SK-N-SH treated with all-trans-retinoic acid at 6 μM for 48 hours (cell line): ENCODE data around the gene PHACTR2.

Experiments used
- ATAC-seq: fragments of 200-7000 bp; cut with Tn5 transposase; 3 replicates; pipeline ENCODE4 v1.9.1; 2020; ENCODE audit warnings: mild to moderate bottlenecking, moderate library complexity
- ARNTL ChIP-seq: fragments of 450-650 bp; formaldehyde crosslinking; IDR thresholded peaks from 2 replicates; pipeline ENCODE4 v1.5.0; 2020; ENCODE audit warnings: low read depth, mild to moderate bottlenecking, moderate library complexity, borderline replicate concordance
- BACH2 ChIP-seq: fragments of 250-450 bp; sonication (Bioruptor Pico); IDR thresholded peaks from 2 replicates; pipeline ENCODE4 v1.9.0; 2021; ENCODE audit warnings: mild to moderate bottlenecking, borderline replicate concordance
- CREB5 ChIP-seq: fragments of 250-450 bp; sonication (Bioruptor Pico); IDR thresholded peaks from 2 replicates; pipeline ENCODE4 v1.5.1; 2020; ENCODE audit warnings: low read depth, mild to moderate bottlenecking, moderate library complexity
- CSDC2 ChIP-seq: fragments of 250-450 bp; sonication (Bioruptor Pico); IDR thresholded peaks from 2 replicates; pipeline ENCODE4 v1.5.0; 2020; ENCODE audit warnings: mild to moderate bottlenecking, moderate library complexity
- CSRNP3 ChIP-seq: fragments of 250-450 bp; sonication (Bioruptor Pico); IDR thresholded peaks from 2 replicates; pipeline ENCODE4 v1.5.1; 2021; ENCODE audit warnings: mild to moderate bottlenecking, moderate library complexity
- ESRRG ChIP-seq: fragments of 250-450 bp; sonication (Bioruptor Pico); IDR thresholded peaks from 2 replicates; pipeline ENCODE4 v1.6.1; 2021; ENCODE audit warnings: mild to moderate bottlenecking
- OSR1 ChIP-seq: fragments of 250-450 bp; sonication (Bioruptor Pico); IDR thresholded peaks from 2 replicates; pipeline ENCODE4 v1.8.0; 2022; ENCODE audit warnings: moderate library complexity, mild to moderate bottlenecking, inconsistent platforms
- PATZ1 ChIP-seq: fragments of 250-450 bp; sonication (Bioruptor Pico); IDR thresholded peaks from 2 replicates; pipeline ENCODE4 v1.8.0; 2020; ENCODE audit warnings: mild to moderate bottlenecking, moderate library complexity, borderline replicate concordance
- POU6F1 ChIP-seq: fragments of 250-450 bp; sonication (Bioruptor Pico); IDR thresholded peaks from 2 replicates; pipeline ENCODE4 v1.8.0; 2021; ENCODE audit warnings: low read depth, mild to moderate bottlenecking, moderate library complexity, borderline replicate concordance
- PPARA ChIP-seq: fragments of 250-450 bp; sonication (Bioruptor Pico); IDR thresholded peaks from 2 replicates; pipeline ENCODE4 v1.5.0; 2020; ENCODE audit warnings: mild to moderate bottlenecking, borderline replicate concordance
- RARB ChIP-seq: fragments of 250-450 bp; sonication (Bioruptor Pico); IDR thresholded peaks from 2 replicates; pipeline ENCODE4 v1.8.0; 2021; ENCODE audit warnings: mild to moderate bottlenecking, moderate library complexity
- TCF4 ChIP-seq: fragments of 250-450 bp; sonication (Bioruptor Pico); IDR thresholded peaks from 2 replicates; pipeline ENCODE4 v1.8.0; 2021; ENCODE audit warnings: mild to moderate bottlenecking, moderate library complexity, borderline replicate concordance
- TSHZ2 ChIP-seq: fragments of 250-450 bp; sonication (Bioruptor Pico); IDR thresholded peaks from 2 replicates; pipeline ENCODE4 v1.5.0; 2020; ENCODE audit warnings: mild to moderate bottlenecking, moderate library complexity
- ZC3H10 ChIP-seq: fragments of 250-450 bp; sonication (Bioruptor Pico); IDR thresholded peaks from 2 replicates; pipeline ENCODE4 v1.5.1; 2021; ENCODE audit warnings: mild to moderate bottlenecking, moderate library complexity
- ZFP3 ChIP-seq: fragments of 250-450 bp; sonication (Bioruptor Pico); IDR thresholded peaks from 2 replicates; pipeline ENCODE4 v1.5.0; 2020; ENCODE audit warnings: mild to moderate bottlenecking, moderate library complexity
- ZFP30 ChIP-seq: fragments of 450-650 bp; formaldehyde crosslinking; IDR thresholded peaks from 2 replicates; pipeline ENCODE4 v1.5.0; 2022; ENCODE audit warnings: mild to moderate bottlenecking, moderate library complexity
- ZNF565 ChIP-seq: fragments of 450-650 bp; formaldehyde crosslinking; conservative IDR thresholded peaks from 2 replicates; pipeline ENCODE4 v1.5.0; 2020; ENCODE audit warnings: low read depth, mild to moderate bottlenecking, moderate library complexity
- ZNF8 ChIP-seq: fragments of 450-650 bp; formaldehyde crosslinking; IDR thresholded peaks from 2 replicates; pipeline ENCODE4 v1.5.0; 2020; ENCODE audit warnings: mild to moderate bottlenecking, moderate library complexity

The PHACTR2 gene

GRCh38 chr6:143685653-143686052 is 7.9 kb downstream of the PHACTR2 start:
- ATAC-seq = no peak
- no peak for TF ChIP-seq CSRNP3 (CRISPR knock-in tag)
- no peak for TF ChIP-seq ZNF565 (CRISPR knock-in tag)
- TF ChIP-seq CSDC2 (CRISPR knock-in tag) = no peak
- no peak for TF ChIP-seq TSHZ2 (CRISPR knock-in tag)
- no peak for TF ChIP-seq ZC3H10 (CRISPR knock-in tag)
- TF ChIP-seq BACH2 (CRISPR knock-in tag) = no peak
- TF ChIP-seq RARB (CRISPR knock-in tag) = no peak
- TF ChIP-seq OSR1 (CRISPR knock-in tag) = no peak
- no peak for TF ChIP-seq CREB5 (CRISPR knock-in tag)
- no peak for TF ChIP-seq PATZ1 (CRISPR knock-in tag)
- TF ChIP-seq POU6F1 (CRISPR knock-in tag) = no peak
- TF ChIP-seq ZNF8 (CRISPR knock-in tag) = no peak
- TF ChIP-seq ARNTL = no peak
- no peak for TF ChIP-seq ESRRG (CRISPR knock-in tag)
- TF ChIP-seq ZFP30 (CRISPR knock-in tag) = no peak
- TF ChIP-seq PPARA = no peak
- TF ChIP-seq TCF4 (CRISPR knock-in tag) = no peak
- TF ChIP-seq, all 23 proteins: peak for 0

GRCh38 chr6:143687591-143687990 is 9.8 kb downstream of the PHACTR2 start:
- TF ChIP-seq ESRRG (CRISPR knock-in tag) (no peak), RARB (CRISPR knock-in tag) (no peak), ZNF565 (CRISPR knock-in tag) (no peak), OSR1 (CRISPR knock-in tag) (no peak), POU6F1 (CRISPR knock-in tag) (no peak), CREB5 (CRISPR knock-in tag) (no peak), PPARA (no peak), ARNTL (no peak), ZFP3 (CRISPR knock-in tag) (no peak), ZNF8 (CRISPR knock-in tag) (no peak)
- no peak for ATAC-seq
